Ureter (tissue), 1 donor: ENCODE data around the gene EXOC2. TPM values are rescaled to one million over a fixed set of nuclear protein-coding genes. Genes with fewer than 3 reads are reported as not detected.

Source experiments
- DNase-seq: peaks from one replicate; pipeline ENCODE4 v3.0.0-alpha.2; 2020; ENCODE audit warnings: low spot score
- total RNA-seq: library from RNA; stranded (reverse); gene quantifications from one replicate; pipeline ENCODE4 v1.2.4, GENCODE V29; 2023
- donor health status: DM: yes; HTN: yes; CAD: no.

The EXOC2 gene
- total RNA-seq, 1 donor from 2014 or later = 23.6 TPM

DNA sequence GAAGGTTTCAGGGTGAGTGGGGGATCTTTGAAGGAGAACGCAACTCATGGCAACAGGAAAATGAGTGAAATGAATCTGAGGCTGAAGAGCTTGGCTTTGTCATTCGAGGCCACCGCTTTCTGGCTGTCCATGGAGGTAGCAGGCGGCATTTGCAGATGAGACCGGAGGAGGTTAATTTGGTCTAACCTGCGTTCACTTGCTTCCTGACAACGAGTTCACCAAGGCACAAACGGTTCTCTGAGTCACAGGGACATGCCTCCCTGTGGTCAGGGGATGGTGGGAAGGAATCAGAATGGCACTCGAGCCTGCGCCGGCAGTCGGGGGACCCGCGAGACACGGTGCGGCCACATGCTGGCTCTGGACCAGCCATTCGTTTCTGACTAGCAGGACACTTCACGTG is 226.4 kb downstream of the EXOC2 start:
- DNase-seq = no peak

DNA sequence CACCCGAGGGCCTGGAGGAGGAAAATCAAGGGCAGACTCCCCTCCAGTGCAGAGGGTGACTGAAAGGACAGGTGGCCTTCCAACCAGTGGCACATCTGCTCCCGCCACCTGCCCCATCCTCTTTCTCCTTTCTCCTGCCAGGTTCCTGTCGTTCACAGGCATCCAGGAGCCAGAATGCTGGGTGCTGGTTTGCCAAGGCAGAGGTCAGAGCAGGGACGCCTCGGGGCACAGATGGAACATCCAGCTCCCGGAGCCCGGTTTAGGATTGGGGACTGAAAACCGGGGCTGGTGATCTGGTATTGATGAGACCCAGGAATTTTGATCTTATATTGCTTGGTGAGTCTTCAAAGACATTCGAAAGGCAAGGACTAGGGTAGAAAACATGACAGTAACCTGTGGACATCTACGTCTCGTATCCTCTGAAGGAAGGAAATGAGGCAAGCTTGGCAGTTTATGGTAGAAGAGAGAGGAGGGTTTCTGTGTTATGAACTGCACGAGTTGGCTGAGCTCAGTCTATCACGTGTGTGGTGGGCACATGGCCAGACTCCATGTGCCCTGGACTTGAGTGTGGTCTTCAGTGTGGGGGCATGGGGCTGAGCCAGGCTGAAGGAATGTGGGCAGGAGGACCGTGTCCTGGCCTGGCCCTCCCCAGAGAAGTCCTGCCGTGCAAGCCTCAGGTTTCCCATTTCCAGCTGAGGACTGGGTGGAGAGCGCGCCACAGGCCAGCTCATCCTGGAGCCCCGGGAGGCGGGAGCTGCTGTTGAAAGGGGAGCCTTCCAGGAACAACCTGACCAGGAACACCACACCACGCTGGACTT is 227.2 kb downstream of the EXOC2 start:
- DNase-seq = no peak

DNA sequence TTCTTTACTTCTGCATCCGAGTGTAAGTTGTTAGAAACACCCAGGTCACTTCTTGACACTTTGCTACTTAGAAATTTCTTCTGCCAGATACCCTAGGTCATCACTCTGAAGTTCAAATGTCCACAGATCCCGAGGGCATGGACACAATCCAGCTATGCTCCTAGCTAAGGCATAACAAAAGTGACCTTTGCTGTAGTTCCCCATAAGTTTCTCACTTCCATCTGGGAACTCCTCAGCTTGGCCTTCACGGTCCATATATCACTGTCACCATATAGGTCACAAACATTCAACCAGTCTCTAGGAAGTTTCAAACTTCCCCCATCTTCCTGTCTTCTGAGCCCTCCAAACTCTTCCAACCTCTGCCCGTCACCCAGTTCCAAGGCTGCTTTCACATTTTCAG is 236.1 kb downstream of the EXOC2 start:
- DNase-seq = no peak

DNA sequence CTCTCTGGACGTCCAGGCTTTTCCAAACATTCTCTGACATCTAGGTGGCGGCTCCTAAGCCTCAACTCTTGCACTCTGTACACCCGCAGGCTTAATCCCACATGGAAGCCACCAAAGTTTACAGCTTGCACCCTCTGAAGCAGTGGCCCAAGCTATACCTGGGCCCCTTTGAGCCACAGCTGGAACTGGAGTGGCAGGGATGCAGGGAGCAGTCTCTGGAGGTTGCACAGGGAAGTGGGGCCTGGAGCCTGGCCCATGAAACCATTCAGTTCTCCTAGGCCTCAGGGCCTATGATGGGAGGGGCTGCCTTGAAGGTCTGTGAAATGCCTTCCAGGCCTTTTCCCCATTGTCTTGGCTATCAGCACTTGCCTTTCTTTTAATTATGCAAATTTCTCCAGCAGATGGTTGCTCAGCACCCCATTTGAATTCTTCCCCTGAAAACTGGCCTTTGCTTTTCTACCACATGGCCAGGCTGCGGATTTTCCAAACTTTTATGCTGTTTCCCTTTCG is 236.5 kb downstream of the EXOC2 start:
- no peak for DNase-seq

DNA sequence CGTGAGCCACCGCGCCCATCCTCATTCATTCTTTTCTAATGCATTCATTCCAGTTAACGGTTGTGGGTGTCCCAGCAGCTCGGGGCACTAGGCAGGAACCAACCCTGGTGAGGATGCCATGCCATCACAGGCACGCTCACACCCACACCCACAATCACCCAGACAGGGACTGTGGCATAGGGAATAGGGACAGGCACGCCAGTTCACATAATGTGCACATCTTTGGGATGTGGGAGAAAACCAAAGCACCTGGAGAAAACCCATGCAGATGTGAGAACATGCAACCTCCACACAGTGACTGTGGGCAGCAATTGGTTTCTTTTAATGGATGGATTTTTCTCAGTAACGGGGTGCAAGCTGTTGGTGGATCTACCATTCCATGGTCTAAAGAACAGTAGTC is 237.1 kb downstream of the EXOC2 start:
- no peak for DNase-seq

DNA sequence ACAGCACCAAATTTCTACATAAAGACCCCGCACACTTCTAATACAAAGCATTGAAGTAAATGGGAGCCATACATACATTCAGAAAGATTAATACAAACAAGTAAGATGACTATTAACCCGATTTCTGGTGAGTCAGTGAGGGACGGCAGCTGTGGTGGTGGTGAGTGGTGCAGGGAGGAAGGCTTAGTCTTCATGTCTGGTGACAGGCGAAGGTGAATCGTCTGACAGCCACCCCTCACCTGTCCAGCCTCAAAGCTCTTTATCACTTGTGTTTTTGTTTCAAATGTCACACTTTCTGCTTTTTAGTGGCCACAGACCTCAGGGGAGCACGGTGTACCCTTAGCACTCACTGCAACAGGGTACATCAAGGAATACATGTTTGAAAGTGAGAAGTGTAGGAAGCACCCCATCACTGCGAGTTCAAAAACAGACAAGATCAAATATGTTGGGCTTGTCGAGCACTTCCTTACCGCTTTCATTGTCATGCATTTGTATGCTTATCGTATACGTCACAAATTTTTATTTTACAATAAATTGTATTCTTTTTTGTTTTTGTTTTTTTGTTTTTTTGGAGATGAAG is 237.8 kb downstream of the EXOC2 start:
- DNase-seq = no peak

DNA sequence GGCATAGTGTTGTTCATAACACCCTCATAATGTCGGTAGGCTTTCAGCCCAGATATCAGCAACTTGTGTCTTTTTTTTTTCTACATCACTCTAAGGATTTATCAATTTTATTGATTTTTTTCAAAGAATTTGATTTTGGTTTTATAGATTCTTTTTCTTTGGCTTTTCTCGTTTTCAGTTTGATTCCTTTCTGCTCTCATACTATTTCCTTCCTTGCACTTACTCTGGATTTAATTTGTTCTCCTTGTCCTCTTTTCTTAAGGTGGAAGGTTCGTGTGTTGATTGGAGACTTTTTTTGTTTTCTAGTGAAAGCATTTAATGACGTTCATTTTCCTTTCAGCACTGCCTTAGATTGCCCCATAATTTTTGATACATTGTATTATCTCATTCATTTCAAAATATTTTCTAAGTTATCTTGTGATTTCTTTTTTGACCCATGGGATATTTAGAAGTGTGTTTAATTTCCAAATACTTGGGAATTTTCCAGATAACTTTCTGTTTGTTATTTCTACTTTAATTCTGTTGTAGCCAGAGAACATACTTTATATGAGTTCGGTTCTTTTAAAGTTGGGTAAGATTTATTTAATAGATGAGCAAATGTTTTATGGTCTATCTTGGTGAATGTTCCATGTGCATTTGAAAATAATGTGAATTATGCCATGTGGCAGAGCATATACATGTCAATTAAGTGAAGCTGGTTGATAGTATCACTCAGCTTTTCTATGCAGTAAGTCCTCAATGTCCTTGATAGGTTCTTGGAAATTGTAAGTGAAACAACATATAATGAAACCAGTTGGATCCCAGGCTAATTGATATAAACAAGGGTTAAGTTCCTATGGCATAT is 238.6 kb downstream of the EXOC2 start:
- no peak for DNase-seq

DNA sequence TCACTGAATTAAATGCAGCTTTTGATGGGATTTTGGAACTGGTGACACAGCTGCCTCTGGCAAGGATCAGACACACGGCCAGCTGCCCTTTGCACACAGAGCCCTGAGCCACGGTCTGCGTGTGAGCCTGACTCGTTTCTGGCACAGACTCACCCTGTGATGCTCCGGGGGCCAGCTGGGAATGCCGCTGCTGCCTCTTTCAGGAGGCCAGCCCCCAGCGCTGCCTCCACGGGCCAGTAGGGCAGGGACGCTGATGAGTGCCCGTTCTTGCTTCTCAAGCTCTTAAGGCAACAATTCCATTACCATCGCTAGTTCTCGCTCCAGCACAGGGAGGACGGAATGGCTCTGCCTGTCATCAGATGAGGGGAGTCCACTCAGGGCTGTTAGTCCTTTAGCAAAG is 239.8 kb downstream of the EXOC2 start:
- DNase-seq = no peak

DNA sequence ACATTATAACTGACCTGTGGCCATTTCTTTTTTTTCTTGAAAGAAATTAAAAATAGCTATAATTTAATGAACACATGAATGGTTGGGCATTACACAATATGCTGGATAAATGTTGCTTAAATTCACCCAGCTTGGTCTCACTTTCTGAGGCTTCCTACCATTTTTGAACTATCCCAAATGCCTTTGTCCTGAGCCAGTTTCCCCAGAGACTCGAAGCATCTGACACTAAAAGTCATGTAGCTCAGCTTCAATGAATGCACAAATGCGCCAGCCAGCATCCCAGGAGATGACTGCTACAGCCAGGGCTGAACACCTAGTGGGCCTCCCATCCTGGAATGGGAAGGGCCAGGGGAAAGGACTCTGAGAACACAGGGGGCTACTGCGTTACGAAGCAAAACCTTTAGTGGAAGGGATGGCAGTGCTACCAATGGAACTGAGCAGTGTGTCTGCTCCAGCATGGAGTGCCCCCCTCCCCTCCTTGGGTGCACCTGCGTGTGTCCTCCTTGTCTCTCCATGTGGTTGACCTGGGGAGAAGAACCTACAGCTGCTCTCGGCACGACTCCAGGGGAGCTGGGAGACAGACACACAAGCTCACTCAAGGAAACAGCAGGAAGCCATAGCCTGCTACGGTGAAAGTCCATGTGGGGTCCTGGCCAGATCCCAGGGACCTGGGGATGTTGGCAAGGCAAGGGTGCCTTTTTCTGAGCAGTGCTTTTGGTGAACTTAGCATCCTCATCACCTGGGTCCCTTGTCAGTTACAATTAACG is 240.5 kb downstream of the EXOC2 start:
- no peak for DNase-seq

DNA sequence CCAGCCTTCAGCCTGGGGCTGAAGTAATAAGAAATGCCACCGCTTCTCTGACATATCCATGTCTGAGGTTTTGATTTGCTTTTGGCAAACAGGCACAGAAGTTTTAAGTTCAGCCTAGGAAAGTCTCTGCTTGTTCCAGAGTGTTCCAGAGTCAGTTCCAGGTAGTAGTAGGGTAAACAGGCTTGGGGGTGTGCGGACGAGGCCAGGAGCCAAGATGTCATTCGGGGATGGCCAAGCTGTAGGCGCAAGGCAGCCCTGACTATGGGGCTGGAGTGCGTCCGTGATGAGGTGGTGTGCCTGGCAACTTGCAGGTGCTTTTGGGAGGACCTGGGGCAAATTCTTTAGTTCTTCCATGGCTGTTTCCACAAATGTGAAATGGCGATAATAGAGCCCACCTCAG is 241.1 kb downstream of the EXOC2 start:
- no peak for DNase-seq

DNA sequence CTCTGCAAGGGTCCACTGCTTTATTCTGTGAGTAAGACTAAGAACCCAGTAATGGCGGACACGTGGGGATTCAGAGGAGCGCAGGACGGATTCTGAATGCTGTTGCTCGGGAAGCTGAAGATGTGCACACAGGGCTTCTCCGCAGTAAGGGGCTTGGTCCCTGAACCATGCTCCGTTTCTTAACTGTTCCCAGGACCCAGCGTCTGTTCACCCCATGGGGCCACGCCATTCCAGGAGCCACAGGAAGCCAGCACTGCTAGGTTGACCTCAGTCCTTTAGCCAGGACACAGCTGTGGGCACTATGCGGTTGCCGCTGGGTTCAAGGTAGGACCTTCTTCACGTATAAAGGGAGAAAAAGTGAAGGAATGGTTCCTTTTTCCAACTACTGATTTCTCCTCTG is 241.6 kb downstream of the EXOC2 start:
- no peak for DNase-seq

DNA sequence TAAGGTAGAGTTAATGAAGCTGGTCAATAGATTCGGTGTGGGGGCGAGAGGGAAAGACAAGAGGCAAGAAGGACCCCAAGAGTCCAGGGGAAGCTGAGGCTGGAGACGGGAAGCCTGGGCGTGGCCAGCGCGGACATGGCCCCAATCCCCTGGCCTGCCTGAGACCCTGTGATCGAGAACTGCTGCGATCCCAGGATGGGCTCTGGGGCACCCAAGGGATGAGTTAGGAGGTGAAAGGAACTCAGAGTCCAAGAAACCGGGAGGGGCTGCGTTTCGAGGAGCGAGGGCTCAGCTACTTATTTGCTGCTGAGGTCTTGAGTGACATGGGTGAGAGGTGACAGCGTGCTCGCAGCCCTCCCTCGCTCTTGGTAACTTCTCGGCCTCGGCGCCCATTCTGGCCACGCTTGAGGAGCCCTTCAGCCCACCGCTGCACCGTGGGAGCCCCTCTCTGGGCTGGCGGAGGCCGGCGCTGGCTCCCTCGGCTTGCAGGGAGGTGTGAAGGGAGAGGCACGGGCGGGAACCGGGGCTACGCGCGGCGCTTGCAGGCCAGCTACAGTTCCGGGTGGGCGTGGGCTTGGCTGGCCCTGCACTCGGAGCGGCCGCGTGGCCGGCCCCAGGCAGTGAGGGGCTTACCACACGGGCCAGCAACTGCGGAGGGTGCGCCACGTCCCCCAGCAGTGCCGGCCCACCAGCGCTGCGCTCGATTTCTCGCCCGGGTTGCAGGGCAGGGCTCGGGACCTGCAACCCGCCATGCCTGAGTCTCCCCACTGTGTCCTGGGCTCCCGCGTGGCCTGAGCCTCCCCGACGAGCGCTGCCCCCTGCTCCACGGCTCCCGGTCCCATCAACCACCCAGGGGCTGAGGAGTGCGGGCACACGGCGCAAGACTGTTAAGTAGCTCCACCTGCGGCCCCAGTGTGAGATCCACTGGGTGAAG is 243.2 kb downstream of the EXOC2 start:
- no peak for DNase-seq

DNA sequence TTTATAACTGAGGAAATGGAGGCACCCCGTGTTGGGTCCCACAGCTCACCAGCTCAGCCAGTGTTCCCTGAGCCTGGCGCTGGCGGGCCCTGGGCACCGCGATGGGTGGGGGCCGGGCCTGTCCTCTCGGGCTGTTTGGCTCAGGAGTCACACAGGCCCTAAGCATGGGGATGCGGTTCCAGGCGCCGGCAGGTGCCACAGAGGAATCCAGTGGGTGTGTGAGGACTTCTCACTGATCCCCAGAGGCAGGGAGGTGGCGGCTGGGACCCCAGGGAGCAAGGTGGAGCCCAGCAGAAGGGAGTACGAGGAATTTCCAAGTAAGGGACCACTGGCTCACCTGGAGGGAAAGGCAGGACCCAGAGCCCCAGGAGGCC is 243.9 kb downstream of the EXOC2 start:
- DNase-seq = no peak

DNA sequence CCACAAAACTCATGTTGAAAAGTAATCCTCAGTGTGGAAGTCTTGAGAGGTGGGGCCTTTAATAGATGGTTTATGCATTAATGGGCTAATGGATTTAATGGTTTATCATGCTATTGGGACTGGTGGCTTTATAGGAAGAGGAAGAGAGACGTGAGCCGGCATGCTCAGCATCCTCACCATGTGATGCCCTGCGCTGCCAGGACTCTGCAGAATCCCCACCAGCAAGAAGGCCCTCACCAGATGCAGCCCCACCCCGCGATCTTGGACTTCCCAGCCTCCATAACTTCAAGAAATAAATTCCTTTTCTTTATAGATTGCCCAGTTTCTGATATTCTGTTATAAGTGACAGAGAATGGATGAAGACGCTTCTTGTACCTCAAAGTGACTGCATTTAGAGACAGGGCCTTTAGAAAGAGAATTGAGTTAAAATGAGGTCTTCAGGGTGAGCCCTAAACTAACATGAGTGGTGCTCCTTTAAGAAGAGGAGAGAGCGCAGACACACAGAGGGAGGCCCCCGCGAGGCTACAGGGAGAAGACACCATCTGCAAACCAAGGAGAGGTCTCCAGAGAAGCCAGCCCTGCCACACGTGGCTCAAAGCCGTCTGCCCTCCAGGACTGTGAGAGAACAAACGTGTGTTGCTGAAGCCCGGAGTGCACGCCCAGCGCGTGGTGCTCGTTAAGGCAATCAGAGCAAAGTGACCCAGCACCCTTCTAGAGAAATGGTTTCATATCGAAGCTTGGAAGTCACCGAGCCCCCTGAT is 244.5 kb downstream of the EXOC2 start:
- DNase-seq = no peak

DNA sequence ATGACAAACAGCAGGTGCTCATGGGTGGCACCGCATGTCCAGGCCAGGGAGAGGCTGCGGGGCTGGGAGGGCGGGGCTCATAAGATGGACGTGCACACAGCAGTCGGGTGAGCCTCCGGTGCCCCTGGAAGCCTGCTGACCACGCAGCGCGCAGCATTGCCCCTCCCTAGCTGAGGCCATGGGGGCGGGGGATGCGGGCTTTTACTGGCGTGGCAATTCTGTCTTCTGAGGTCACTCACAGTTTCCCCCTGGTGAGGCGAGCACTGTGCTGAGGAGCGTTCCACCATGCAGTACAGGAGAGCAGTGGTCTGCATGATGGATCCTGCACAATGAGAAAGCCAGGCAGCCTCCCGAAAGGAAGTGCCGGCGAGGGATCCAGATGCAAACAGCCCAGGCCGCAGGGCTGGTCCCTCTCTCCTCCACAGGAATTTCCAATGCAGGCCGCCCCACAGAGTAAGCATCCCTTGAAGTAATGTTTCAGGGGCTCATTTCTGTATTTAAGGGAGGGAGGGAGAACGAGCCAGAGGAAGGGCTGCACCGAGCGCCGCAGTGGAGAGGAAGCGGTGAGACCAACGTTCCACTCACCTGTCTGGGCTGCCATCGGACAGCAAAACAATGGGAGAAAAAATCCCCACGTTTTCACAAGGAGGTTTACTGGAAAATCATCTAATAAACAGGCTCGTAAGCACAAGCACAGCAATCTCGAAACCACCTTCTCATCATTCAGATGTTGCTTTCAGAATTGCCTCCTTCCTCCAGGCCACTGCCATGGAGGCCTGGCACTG is 245.4 kb downstream of the EXOC2 start:
- no peak for DNase-seq

DNA sequence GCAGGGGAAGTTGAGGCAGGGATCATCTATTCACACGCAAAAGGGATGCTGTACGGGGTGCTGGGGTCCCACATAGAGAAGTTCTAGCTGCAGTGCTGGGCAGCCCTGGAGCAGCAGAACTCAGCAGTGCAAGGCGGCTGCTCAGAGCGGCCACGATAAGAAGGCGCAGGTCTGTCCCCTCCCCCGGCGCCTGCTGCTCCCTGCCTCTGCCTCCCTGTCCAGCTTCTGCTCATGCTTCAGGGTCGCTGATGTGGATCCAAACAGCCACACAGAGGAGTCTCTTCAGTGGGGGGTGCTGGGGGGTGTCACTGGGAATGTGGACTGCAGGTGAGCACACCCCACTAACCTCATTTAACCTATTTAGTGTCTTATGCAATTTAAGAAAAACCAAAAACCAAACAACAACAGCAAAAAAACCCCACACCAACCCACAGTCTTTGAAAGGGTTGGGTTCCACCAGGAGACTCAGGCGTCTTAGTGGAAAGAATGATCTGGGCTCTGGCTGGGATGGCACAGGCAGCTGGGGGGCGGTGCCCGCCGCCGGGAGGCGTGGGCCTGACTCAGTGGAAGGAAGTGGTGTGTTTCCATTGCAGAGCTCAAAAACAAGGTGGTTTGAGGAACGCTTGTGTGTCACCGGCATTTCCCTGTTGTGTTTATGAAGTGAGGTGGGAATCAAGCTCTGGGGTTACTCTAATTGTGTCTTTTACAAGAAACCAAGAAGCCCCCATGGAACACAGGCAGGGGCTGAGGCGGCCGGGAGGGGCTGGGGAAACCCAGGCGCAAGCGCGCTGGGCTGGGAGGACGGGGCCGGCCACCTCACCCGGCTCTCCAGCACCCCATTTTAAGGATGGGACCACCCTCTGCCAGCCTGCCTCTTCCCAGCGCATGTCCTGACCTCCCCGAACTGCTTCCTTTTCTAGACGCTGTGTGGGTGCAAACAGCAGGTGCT is 246.2 kb downstream of the EXOC2 start:
- DNase-seq = no peak

DNA sequence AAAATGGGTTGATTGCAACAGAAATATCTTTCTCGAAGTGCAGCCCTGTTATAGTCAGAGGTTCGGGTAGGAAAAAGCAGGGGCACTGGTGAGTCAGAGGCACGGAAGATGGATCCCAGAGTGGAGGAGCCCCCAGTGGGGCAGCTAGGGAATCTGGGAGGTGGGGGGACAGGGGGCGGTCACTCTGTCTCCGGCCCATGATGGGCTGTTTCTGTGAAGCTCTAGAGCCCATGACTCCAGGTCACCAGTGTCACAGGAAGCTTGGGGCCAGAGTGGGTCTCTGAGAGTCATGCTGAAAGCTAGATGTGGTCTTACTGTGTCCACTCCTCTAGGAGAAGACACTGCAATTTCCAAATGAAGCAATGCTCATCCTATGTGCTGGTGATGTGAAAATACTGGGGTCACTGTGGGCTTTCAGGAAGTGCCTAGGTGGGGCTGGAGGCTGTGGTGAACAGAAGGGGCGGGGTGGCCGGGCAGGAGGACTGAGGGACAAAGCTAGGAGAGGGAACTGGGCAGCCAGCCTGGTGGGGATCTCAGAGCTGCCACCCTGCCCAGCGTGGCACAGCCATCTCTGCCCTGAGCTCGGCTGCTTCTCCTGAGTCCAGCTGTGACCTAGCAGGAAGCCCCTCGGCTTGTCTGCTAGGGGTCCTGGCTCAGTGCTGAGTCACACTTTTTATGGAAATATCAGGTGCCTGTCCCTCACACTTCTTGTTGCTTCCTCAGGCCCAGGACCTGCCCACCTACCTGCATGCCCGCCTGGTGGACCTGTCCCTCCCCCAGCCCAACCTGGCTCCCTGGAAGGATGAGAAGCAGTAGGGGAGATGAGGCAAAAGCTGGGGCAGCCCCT is 247.1 kb downstream of the EXOC2 start:
- no peak for DNase-seq
